Central memory CD4-positive, alpha-beta T cell (primary cell): ENCODE data around the gene BCL11A.
A peak's percentile ranks its signal among the peaks of the same experiment; 100 is the strongest.

Experiments used
- DNase-seq: peaks from one replicate; pipeline ENCODE4 v3.0.0; 2022

BCL11A gene

GRCh38 chr2:60558536-60558935 lies 5.1 kb upstream of the BCL11A start:
- DNase-seq = no peak

DNA sequence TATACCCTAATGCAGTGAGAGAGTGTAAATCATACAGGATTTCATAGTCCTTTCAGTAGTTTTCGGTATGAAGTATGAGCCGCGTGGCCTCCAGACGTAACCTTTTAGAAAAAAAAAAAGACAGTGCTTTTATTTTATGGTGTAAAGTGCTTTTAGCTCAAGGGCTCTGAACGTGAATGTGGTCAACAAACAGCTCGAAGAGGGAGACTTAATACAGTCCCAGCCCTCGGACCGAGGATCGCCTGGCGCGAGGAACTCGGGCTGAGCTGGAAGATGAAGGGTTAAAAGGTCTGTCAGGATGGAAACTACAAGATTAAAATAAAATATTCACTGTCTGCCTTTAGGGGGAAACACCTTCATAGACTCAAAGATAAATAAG lies 4.0 kb upstream of the BCL11A start:
- DNase-seq = no peak

GRCh38 chr2:60556576-60557485 lies 3.4 kb upstream of the BCL11A start:
- no peak for DNase-seq

DNA sequence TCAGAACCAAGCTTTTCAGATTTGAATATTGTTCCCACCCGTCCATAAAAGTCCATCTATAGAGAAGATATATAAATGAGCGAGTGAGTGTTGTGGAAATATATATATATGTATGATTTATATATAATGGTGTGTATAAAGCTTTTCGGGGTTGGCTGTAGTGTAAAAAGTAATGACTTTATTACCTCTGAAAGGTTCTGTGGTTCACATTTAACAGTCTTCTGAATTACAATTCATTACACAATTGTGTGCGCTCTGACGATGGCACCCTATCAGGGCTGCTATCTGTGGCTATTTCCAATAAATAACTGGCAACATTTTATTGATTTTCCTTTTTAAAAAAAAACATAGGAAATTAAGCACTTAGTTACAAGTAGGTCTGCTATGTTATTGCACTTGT lies 2.7 kb upstream of the BCL11A start:
- no peak for DNase-seq

DNA sequence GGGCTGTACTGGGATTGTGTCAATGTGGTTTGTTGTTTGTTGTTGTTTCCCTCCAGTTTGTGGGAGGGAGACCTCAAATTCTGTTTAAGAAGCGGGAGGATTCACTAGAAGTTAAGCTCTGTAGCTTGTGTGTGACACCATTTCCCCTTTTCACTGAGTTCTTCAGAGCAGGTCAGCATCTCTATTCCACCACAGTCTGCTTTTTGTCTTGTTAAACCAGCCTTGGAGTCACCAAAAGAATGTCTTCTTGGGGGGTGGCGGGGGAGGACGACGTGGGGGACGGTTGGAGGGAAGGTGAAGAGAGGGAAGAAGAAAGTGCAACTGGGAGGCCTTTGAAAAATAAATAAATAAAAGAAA lies 2.3 kb upstream of the BCL11A start:
- no peak for DNase-seq

DNA sequence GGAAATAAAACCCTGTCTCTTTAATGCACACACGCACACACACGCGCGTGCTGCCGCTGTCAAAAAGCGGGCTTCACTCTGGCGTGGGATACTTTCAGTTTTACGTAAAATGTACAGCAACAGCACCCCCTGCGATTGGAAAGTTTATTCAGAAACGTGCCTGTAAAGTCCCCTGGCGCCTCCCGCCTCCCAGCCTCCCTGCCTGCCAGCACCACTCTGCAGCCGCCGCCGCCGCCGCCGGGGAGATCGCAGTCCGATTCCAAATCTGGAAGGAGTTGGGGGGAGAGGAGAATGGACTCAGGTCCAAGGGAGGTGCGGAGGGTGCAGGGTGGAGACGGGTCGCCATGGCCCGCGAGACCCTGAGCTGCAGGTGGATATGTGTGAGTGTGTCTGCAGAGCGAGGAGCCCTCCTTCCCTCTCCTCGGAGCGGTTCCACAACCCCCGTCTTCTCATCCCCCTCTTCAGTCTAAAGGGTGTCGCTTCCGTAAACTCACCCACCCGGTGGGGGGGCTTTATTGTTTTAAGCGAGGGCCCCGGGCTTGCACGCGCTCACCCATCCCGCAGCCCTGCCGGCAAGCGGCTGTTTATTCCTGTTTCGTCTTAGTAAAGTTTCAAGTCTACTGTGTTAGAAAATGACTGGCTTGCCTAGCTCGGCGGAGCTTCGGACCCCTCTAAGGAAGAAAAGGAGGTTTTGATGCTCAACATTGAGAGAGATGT lies 1.8 kb upstream of the BCL11A start:
- DNase-seq = peak; percentile 59

DNA sequence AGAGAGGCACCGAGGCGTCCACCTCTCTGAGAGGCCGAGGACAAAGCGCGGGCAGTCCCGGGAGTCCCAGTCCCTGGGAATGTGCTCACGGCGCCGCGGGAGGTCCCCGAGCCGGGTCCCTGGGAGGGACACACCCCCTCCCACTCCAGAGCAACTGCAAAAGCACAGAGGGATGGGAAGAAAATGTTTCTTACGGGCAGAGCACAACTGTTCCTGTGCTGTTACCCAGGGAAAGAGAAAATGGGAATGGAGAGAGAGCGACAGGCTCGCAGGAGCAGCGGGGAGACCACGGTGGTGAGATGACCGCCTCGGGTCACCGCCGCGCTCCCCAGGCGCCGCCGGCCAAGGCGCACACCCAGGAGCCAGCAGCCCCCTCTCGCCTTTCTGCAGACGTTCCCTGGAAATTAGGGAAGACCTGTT lies 1.2 kb upstream of the BCL11A start:
- no peak for DNase-seq

DNA sequence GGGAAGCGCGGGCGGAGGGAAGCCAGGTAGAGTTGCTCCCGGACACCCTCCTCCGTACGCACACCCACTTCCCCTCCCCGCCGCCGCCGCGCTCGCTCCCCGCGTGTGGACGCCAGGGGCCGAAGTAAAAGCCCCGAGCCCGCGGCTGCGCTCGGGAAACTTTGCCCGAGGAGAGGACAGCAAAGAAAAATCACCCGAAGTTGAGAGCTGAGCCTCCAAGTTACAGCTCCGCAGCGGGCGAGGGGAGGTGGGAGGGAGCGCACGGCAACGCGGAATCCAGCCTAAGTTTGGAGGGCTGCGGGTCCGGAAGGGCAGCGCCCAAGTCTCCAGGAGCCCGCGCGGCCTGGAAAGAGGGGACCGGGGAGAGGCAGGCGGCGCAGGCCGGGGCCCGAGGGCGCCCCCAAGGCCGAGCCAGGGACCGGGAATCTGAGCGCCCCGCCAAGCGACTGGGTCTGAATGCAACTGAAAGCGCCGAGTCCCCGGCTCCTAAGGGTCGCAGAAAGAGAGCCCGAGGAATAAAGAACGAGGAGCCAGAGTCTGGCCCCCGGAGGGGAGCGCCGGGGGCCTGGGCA lies 706 bp upstream of the BCL11A start:
- DNase-seq = no peak

- no peak for DNase-seq
Observed at GRCh38 chr2:60552851-60553494, 481 bp downstream of the BCL11A start.

GRCh38 chr2:60552078-60552850 lies 1.2 kb downstream of the BCL11A start:
- DNase-seq = no peak

DNA sequence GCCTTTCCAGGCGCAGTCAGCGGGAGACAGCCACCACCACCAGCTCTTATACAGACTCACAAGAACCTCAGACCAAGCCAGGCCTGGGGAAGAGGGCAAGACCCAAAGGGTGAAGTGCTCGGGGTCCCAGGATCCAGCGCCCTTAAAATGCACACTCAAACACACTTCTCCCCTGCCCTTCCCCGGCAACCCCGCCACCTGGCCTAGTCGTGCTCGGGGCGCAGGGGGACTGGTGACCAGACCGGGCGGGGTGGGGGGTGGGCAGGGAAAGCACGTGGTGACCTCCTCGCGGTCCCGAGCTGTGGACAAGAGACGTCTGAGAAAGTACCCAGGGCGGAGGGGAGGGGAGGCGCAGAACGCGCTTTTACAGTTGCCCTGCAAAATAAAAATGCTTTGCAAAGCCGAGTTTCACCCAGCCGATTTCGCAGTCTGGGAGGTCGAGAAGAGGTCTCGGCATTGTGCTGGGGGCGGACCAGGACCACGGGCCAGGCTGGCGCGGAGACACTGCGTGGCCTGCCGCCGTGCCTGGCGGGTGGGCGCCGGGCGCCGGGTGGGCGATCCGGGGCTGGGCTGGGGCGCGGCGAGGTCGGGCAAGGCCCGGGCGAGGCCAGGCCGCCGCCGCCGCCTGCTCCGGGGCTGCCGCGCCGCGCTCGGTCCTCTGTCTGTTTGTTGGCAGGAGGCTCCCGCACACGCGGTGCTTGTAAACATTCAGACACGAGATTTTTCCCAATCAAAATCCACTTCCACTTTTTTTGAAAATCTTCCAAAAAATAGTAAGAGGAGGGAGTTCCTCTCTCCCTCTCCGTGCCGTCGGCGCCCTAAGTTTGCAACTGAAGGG lies 2.0 kb downstream of the BCL11A start:
- no peak for DNase-seq

- no peak for DNase-seq
Observed at GRCh38 chr2:60550984-60551239, 2.5 kb downstream of the BCL11A start.

DNA sequence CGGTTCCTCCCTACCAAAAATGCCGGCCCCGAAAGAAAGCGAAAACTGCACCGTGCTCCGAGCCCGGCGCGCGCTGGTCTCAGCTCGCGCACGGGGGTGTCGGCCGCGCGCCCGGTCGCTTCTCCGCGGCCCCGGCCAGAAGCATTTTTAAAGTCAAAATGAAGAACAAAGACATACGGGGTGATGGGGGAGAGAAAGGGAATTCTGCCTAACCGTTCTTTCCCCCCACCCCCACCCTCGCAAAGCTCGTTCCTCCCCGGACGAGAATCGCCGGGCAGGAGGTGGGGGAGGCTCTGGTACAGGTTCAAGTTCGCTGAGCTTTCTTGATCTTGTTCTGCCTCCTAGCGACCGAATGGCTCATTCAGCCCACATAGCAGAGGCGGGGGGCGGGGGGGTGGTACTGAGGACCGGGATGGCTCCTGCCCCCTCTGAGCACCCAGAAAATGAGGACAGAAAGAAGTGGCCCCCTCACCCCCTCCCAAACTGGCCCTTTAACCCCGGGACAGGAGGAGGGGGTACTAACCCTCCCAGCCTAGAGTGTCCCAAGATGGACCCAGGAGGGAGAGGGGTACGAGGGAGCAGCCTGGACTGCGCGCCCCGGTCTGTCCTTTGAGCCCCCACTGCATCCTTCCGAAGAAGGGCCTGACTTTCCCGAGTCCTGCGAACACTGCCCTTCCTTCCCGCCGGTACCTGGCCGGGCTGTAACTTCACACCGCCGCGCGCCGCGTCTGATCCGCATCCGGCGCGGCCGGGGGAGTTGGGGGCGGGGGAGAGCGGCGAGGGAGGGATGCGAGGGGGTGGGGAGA lies 3.1 kb downstream of the BCL11A start:
- DNase-seq = no peak

DNA sequence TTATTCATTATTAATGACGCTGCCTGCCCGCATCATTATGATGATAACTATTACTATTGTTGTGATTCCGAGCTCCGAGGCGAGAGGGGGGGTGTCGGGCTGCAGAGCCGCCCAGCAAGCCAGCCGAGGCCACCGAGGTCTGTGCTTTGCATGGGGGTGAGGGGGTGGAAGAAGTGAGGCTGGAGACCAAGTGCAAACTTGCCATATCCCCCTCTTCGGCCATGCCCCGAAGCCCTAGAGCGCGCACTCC lies 3.6 kb downstream of the BCL11A start:
- DNase-seq = no peak

- DNase-seq = no peak
Observed at GRCh38 chr2:60549238-60549927, 4.1 kb downstream of the BCL11A start.

DNA sequence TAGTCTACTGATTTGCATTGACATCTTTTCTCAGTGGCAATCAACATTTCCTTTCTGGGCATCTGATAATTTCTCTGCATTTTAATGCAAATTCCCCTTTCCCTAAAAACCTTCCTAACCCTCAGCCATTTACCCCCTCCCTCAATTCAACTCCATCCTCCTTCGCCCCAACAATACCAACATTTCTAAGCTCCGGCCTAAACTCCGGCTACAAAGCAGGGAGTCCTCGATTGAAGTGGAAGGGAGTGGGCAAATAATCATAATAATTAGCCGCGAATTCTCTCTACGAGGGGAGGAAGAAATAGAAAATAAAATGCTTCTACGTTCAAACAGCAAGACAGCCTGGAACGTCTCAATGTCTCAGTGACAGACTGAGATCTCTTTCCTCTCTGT lies 4.6 kb downstream of the BCL11A start:
- DNase-seq = no peak

- DNase-seq = no peak
Observed at GRCh38 chr2:60548311-60548710, 5.1 kb downstream of the BCL11A start.

- DNase-seq = no peak
Observed at GRCh38 chr2:60547841-60548240, 5.6 kb downstream of the BCL11A start.

DNA sequence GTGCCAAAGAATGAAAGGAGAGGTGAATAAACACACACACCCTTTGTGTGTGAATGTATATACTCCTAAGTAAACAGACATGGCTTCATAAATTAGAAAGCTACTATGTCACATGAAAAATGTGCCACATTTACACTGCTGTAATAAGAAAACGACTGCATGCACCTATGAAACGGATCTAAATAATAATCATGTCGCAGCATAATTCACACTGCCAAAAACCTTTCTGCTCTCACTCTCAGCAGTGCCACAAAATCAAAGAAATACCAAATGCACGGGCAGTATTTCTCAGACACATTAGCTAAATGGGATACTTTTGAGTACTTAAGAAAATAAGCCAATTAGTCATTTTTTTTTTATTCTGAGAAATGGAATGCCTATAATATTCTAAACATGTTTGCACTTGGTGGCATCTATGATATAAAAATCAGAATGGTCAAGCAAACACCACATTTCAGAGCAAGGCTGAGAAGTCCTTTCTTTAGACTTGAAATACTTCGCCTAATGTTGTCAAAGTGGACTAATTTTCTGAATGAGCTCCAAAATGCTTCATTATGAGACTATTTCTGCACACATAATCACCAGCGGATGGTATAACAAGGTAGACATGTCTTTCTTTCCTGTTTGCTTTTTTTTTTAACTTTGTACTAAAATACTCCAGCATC lies 6.6 kb downstream of the BCL11A start:
- DNase-seq = no peak

GRCh38 chr2:60544954-60545560 lies 8.4 kb downstream of the BCL11A start:
- no peak for DNase-seq
